Stimulated activated CD8-positive, alpha-beta memory T cell treated with anti-CD3 and anti-CD28 coated beads, Interleukin-15, amount 100 ng/mL, for 48 hours (primary cell): Measurements from ENCODE around the gene PCSK9.

Experiments
- DNase-seq, 2 donors: peaks; one replicate each; pipeline ENCODE4 v3.0.0-alpha.2; 2020; ENCODE audit warnings: low read depth in 2 of 2

Gene PCSK9

DNA sequence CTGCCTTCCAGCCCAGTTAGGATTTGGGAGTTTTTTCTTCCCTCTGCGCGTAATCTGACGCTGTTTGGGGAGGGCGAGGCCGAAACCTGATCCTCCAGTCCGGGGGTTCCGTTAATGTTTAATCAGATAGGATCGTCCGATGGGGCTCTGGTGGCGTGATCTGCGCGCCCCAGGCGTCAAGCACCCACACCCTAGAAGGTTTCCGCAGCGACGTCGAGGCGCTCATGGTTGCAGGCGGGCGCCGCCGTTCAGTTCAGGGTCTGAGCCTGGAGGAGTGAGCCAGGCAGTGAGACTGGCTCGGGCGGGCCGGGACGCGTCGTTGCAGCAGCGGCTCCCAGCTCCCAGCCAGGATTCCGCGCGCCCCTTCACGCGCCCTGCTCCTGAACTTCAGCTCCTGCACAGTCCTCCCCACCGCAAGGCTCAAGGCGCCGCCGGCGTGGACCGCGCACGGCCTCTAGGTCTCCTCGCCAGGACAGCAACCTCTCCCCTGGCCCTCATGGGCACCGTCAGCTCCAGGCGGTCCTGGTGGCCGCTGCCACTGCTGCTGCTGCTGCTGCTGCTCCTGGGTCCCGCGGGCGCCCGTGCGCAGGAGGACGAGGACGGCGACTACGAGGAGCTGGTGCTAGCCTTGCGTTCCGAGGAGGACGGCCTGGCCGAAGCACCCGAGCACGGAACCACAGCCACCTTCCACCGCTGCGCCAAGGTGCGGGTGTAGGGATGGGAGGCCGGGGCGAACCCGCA, at the start of gene PCSK9:
Gene PCSK9, plus strand, starts transcription at position 207 of the 741 bp plus-strand sequence. Its CDS starts 290 bp downstream, at position 497.
- DNase-seq, result no peak

DNA sequence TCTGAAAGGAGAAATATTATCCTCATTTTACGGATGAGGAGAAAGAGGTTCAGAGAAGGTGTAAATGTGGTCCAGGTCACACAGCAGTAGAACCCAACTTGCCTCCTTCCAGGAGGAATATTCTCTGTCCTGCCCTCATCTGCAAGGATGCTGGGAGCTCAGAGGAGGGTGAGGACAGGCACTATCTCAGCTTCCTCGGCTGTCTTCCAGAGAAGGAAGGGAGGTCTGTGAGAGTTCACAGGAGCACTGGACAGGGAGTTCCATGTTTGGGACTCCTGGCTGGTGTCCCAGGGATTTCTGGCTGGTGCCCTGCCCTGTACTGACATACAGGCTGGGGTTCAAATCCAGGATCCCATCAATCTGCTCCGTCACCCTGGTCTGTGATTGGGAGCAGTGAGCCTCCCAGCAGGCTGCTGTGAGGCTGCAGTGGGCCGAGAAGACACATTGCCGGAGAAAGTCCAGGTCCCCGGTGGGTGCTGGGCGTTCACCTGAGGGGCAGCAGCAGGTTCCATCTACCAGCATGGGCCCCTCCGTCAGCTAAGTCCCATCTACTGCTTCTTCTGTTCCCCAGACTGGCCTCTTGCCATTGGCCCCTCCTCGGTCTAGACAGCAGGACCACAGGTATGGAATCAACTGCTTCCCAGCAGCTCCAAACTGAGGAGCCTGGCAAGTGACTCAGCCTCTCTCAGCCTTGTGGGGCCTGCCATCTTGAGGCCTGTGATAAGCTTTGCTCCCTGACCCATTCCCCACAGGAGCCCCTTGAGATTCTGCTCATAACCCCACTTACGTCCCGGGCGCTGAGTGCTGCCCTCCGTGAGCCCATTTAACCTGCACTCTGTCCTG, 49.2 kb upstream of the PCSK9 start:
- no peak for DNase-seq

DNA sequence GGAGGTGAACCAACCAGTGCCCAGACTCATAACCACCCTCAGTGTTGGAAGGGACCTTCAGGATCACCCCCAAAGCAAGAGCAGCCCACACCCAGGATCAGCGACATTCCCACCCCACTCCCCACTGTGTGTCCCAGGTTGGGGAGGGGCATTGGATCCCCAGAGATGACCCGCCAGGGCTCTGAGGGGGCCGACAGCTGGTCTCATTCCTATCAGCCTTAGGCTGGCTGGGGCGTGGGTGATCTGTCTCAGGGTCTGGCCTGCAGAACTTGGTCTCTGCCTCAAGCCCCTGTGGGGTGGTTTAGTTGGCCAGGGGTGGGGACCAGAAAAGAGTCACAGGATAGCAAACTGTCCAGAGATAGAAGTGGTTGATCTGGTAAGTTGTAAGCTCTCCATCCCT, 48.4 kb upstream of the PCSK9 start:
- DNase-seq, result no peak

DNA sequence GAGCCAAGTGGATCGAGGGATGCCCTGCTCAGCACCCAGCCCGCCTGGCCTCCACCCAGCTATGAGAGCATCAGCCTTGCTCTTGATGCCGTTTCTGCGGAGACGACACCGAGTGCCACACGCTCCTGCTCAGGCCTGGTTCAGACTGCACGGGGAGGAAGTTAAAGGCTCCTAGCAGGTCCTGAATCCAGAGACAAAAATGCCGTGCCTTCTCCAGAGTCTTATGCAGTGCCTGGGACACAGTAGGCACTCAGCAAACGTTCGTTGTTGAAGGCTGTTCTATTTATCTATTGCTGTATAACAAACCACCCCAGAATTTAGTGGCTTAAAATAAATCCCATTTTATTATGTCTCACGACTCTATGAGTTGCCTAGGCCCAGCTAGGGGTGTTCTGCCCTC, 47.4 kb upstream of the PCSK9 start:
- DNase-seq, result no peak

DNA sequence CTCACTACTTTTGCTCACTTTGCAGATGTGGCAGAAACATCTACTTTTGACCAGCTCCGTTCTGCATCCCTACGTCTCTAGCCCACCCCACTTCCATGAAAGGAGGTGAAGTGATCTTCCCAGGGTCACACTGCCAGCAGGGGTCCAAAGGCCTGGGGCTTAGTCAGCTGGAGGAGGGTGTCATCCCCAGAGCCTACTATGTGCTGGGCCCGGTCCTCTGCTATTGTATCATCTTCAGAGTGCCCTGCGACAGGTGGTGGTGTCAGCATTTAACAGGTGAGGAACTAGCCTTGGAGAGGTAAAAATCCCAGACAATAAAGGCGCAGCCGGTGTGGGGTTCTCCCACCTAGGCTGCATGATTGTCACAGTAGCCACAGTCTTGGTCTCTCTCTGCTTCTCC, 46.2 kb upstream of the PCSK9 start:
- no peak for DNase-seq

GRCh38 chr1:54994355-54994990, 44.9 kb upstream of the PCSK9 start:
- no peak for DNase-seq

DNA sequence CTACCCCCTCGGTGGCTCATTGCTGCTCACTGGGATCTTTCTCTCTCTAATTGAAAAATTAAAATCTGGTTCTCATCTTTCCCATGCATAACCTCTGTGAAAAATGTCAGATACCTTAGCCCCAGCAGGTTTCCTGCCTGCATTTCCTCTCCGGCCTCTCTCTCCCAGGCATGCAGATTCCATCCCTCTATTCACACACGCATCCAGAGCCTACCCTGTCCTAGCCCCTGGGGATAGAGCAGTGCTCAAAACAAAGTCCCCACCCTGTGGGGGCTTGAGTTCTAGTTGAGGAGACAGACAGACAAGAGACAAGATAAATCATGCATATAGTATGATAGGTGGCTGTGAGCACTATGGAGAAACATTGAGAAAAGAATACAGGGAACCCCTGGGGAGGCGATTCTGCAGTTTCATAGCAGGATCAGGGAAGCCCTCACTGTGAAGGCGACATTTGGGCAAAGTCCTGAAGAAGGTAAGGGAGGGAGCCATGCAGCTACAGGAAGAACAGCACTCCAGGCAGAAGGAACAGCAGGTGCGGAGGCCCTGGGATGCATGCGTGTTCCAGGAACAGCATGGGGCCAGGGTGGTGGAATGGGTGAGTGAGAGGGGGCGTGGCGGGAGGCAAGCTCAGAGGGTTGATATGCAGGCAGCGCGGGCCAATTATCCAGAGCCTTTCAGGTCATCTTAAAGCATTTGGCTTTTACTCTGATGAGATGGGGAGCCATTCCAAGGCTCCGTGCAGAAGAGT, 44.2 kb upstream of the PCSK9 start:
- no peak for DNase-seq

DNA sequence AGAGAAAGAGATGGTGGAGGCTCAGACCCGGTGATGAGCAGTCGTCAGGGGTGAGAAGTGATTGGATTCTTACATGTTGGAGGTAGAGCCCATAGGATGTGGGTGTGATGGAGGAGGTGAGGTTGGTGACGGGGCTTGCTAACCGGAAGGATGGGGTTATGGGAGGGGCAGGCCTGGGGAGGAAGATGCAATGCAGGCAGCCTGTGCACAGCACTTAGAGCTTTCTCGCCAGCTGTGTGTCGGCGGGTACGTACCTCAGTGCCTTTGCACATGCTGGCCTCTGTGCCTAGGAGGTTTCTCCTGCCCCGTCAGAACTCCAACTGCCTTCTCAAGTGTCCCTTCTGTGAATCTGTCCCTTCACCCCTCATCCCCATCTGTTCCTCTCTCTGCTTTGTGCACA, 43.5 kb upstream of the PCSK9 start:
- peak in 1 of 2 donors; percentile 11 for DNase-seq

DNA sequence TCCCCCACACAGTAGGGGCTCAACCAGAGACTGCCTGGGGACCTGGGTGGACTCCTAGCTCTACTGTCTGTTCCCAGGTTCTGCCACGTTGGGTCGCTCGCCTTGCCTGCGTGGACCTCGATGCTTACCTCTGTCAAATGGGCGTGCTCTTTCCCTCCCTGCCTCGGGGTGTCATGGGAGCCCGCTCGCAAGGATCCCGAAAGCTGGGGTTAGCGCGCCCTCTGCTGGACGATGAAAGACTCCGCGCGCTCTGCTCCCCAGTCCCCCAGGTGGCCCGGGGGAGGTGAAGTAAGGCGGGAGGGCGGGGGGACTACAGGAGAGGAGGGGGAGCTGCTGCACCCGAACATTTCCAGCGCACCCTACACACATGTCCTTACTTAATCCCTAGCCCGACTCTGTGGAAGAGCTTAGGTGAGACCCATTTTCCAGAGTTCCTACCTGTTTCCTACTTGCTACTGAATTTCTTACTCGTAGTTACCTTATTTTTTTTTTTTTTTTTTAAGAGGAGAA, 42.9 kb upstream of the PCSK9 start:
- peak; percentile 62 to 73 for DNase-seq

DNA sequence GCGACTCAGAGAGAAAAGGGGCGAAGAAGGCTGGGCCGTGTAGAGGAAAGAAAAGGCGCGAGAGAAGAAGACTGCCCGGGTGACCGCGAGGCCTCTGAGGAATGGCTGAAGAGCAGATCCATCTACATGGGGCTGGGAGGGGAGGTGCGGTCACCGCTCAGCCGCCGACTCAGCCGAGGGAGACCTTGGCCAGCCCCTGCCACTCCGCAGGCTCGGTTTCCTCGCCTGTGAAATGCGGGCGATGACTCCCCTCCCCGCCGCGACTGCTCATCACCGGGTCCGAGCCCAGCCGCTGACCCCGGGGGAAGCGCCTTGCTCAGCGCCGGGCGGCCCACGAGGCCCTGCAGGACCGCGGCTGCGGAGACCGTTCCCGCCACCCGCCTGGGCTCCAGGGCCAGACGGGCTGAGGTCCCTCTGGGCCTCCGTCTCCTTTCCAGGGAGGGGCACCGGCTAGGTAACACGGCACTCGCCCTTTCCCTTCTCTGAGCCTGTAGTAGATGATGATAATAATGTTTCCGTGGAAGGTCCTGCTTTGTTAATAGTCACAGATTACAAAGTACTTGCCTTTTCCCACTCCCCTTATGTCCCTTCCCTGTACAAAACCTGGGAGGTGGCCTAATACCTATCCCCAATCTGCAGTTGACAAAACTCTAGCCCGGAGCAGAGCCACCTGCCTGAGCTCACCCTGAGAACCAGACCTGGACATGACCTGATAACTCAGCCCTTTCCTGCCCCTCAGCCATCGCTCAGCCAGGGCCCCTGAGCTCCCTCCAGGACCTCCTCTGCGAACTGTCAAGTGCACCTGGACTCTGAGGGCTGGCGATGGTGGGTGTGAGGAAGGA, 42.3 kb upstream of the PCSK9 start:
- no peak for DNase-seq

DNA sequence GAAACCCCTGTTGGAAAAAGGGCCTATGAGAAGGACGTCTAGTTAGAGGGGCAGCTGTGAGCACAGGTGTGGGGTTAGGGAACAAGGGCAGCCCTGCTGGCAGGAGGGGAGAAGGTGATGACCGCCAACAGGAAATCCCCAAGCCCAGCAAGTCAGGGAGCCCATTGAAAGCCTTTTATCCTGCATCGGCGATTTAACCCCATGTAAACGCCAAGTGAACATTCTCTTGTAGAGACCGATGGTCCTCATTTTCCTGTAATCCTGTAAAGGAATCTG, 41.7 kb upstream of the PCSK9 start:
- DNase-seq, result no peak

DNA sequence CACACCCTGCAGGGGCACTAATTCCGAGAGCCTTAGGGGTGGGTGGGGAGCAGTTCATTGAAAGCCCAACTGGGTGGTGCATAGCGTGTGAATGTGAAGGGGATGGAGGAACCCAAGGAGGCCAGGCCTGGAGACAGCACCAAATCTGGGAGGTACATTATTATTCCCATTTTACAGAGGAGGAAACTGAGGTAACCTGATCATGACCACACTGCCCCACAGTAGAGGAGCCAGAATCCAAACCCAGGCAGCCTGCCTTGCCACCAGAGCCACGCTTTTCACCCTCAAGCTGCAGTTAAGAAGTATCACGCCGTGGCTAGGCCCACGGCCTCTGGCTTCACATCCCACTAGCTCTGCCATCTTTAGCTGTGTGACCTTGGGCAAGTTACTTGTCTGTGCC, 41.2 kb upstream of the PCSK9 start:
- no peak for DNase-seq

DNA sequence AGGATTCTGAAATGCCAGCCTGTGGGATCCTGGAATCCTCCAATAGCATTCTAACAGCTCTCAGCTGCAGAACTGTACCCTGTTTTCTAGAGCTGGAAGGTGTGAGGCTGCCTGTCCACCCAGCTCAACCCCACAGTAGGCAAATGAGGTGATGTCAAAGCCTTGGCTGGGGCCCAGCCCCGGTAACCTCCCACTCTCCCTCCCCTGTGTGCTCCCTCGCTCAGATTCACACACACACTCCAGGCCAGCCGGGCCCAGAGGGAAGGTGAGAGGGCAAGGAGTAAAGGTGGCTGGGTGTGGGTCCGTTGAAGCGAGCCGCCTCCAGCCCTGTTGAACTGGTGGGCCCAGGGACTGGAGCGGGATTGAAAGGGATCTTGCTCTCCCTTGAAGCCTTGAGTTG, 40.7 kb upstream of the PCSK9 start, which contains the start of gene BSND:
Gene BSND, plus strand, starts transcription at position 257 of the 400 bp plus-strand sequence. CDS start 254 bp downstream, outside the sequence.
- no peak for DNase-seq

GRCh38 chr1:55000110-55001085, 39.0 kb upstream of the PCSK9 start:
- DNase-seq, result no peak

DNA sequence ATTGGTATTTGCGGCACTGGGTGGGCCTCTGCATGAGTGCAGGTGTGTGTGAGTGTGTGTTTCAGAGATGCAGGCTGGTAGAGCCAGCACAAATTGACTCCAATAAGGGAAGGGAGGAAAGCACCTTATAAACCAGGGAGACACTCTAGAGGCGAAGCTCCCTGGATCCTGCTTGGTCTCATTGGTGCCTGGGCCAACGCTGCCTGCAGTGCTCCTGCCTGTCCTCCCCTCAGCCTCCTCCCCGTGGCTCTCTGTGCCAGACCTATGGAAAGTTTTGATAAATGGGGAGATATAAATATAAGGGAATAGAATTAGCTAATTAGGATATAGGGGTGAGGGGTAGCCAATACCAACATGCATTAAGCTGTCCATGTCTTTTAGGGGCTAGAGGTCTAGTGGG, 38.0 kb upstream of the PCSK9 start:
- no peak for DNase-seq

GRCh38 chr1:55002686-55003085, 36.7 kb upstream of the PCSK9 start:
- no peak for DNase-seq

DNA sequence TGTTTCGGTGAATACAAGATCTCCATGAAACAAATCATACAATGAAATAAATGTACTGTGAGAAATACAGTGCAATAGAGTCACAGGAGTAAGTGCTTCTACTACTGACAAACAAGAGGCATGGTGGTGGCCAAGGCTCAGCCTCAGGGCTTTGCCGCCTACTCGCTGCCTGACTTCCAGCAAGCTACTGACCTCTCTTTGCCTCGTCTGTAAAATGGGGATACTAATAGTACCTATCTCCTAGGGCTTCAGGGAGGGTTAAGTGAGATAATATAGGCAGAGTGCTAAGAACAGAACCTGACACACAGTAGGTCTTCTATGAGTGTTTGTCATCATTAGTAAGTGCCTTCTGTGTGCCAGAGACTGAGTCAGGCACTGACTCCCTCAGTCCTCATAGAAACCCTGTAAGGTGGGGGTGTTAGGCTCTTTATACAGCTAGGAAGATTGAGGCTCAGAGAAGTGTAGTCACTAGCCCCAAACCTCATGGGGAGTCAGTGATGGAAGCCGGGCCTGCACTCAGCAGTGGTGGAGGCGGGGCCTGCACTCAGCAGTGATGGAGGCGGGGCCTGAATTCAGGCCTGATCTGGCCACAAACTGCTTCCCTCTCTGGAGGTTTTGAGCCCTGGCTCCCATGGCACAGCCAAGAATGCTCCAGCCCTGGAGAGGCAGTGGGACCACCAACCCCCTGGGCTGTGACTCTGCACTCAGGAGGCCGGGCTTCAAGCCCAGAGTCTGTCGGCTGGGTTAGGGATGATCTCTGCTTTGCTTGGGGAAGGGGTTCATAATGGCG, 33.8 kb upstream of the PCSK9 start:
- no peak for DNase-seq

DNA sequence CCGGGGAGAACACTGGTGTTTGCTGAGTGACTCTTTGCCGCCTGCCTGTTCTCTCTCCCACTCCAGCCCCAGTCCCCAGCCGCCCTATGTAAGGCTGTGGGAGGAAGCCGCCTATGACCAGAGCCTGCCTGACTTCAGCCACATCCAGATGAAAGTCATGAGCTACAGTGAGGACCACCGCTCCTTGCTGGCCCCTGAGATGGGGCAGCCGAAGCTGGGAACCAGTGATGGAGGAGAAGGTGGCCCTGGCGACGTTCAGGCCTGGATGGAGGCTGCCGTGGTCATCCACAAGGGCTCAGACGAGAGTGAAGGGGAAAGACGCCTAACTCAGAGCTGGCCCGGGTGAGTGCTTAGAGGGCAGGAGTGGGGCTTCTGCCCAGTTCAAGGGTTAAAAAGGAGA, 32.4 kb upstream of the PCSK9 start:
- no peak for DNase-seq

DNA sequence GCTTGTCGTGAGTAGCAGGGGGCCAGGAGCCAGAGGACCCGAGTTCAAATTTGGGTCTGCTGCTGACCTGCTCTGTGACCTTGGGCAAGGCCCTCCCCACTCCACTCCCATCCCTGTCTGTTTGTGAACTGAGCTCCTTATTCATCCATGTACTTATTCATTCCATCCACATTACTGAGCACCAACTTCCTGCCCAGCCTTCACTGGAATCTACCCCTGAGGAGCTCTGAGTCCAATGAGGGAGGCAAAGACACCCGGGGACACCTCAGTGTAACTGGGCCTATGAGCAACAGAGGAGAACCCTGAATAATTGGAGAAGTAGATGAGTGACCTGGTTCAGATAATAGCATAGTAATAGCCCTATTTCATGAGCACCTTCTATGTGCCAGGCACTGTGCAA, 31.7 kb upstream of the PCSK9 start:
- no peak for DNase-seq
